Measurements from ENCODE around the gene CLCN5.

The CLCN5 gene

DNA sequence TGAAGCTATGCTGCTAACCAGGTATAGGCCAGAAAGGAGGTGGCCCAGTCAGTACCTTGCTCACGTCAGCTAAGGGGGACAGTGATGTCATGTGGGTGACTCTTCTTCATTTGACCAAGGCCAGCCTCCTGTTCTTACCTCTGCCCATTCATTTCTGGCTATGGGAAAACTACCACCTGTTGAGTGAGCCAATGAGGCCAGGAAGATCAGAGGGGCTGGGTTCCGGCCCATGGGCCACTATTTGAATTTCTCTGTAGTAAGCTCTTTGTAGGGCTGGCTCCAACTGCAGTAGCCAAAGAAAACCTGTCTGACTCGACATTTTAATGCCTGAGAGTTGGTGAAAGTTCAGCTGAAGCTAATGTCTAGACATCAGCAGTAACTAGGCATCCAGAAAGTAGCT is 175.8 kb downstream of the CLCN5 start:
- TF ChIP-seq, protein P1, sequence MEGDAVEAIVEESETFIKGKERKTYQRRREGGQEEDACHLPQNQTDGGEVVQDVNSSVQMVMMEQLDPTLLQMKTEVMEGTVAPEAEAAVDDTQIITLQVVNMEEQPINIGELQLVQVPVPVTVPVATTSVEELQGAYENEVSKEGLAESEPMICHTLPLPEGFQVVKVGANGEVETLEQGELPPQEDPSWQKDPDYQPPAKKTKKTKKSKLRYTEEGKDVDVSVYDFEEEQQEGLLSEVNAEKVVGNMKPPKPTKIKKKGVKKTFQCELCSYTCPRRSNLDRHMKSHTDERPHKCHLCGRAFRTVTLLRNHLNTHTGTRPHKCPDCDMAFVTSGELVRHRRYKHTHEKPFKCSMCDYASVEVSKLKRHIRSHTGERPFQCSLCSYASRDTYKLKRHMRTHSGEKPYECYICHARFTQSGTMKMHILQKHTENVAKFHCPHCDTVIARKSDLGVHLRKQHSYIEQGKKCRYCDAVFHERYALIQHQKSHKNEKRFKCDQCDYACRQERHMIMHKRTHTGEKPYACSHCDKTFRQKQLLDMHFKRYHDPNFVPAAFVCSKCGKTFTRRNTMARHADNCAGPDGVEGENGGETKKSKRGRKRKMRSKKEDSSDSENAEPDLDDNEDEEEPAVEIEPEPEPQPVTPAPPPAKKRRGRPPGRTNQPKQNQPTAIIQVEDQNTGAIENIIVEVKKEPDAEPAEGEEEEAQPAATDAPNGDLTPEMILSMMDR (IDR thresholded peaks at IDR 0.05; ENCODE audit: control extremely low read depth, extremely low read depth, low read depth, missing control alignments) = no peak
- POLR2A ChIA-PET = no interaction called here
- CTCF ChIA-PET = no interaction called here
- DNase-seq (ENCODE audit: extremely low spot score) = no peak

GRCh38 chrX:50098749-50099148 is 176.4 kb downstream of the CLCN5 start:
- no peak for DNase-seq (ENCODE audit: extremely low spot score)
- TF ChIP-seq, protein P1 (IDR thresholded peaks at IDR 0.05; ENCODE audit: control extremely low read depth, extremely low read depth, low read depth, missing control alignments) = no peak
- POLR2A ChIA-PET = no interaction called here
- CTCF ChIA-PET = interaction anchor here (1.0 to 1.2 kb wide), 2 partner anchors 13 to 103 kb away, joined by 3 to 4 read pairs; no protein-coding TSS in a partner anchor

DNA sequence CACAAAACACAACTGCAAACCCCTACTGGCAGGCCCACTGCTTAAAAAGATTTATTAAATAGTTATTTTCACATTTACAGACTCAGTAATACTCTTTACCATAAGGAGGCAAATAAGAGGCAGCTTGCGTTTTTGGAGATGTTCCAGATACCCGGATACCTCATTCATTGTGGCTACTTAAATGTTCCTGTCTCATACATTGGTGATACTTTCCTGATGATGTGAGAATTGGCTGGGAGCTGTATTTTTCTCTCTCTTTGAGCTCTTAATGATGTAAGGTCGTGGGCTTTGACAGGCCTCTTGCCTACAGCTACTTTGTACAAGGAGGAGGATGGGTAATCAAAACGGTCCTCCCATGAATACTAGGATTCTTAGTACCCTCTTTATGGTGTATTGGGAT is 176.9 kb downstream of the CLCN5 start:
- ChIA-PET POLR2A (no interaction called here), CTCF (interaction anchor here (0.6 to 1.8 kb wide), 7 partner anchors 13 to 477 kb away, joined by 3 to 8 read pairs (median 3); partner anchors contain the start of gene CCNB3)
- no peak for DNase-seq (ENCODE audit: extremely low spot score)
- TF ChIP-seq, protein P1 (IDR thresholded peaks at IDR 0.05; ENCODE audit: control extremely low read depth, extremely low read depth, low read depth, missing control alignments) = no peak

DNA sequence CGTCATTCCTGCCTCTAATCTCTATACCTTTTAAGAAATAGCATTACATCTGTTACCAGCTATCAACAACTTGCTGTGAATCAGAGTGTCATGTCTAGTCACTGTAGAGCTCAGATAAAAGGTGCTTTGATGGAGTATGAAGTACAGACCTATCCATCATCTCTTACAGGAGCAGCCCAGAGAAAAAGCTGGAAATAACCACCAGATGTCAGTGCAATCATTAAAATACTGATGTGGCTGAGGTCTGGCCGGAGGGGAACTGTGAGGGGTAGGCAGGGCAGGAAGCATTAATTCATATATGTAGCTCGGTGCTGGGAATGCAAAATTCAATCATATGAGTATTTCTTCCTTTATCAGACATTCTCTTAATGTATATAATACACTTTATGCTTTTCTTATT is 177.8 kb downstream of the CLCN5 start:
- TF ChIP-seq, protein P1 (IDR thresholded peaks at IDR 0.05; ENCODE audit: control extremely low read depth, extremely low read depth, low read depth, missing control alignments) = peak; percentile 23
- DNase-seq (ENCODE audit: extremely low spot score) = no peak
- CTCF ChIA-PET = interaction anchor here (0.8 to 1.8 kb wide), 10 partner anchors 9 to 484 kb away, joined by 3 to 8 read pairs (median 4); partner anchors contain the start of gene CCNB3
- POLR2A ChIA-PET = no interaction called here

DNA sequence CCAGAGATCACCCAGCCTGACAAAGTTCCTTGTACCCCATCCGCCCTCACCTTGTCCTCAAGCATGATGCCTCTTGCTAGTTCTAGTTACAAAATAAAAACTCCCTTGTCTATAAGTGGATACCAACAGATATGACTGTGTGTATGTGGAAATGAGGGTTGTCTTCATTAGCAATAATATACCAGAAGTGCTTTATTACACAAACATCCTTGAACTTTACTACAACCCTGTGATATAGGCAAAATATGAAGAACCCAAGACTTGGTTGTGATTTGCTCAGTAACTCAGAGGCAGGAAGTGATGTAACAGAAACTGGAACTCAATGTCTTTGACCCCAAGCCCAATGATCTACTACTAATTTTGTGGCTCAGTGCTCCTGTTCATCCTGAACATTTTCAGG is 180.8 kb downstream of the CLCN5 start:
- TF ChIP-seq, protein P1 (IDR thresholded peaks at IDR 0.05; ENCODE audit: control extremely low read depth, extremely low read depth, low read depth, missing control alignments) = no peak
- CTCF ChIA-PET = no interaction called here
- POLR2A ChIA-PET = no interaction called here
- DNase-seq (ENCODE audit: extremely low spot score) = no peak

DNA sequence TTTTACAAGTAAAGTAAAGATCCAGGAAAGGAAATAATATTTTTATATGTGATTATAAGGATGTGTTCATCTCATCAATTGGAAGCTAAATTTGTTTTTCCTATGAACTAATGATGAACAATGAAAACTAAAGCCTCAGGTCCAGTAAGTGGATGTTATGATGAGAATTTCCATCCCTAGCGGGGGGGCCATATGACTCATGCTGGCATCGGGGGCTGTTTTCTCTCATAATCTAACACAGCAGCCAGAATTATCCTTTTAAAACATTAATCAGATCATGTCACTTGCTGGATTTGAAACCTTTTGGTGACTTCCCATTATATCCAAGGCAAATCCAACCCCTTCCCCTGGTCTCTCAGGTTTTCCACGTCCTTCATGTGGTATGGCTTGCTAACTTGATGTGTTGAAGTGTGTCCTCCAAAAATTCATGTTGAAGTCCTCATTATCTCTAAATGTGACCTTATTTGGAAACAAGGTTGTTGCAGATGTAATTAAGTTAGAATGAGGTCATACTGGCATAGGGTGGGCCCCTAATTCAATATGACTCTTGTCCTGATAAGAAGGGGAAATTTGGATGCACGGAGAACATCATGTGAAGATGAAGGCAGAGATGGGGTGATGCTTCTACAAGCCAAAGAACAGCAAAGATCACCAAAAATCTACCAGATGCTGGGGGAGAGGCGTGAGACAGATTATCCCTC is 181.6 kb downstream of the CLCN5 start:
- DNase-seq (ENCODE audit: extremely low spot score) = no peak
- CTCF ChIA-PET = no interaction called here
- TF ChIP-seq, protein P1 (IDR thresholded peaks at IDR 0.05; ENCODE audit: control extremely low read depth, extremely low read depth, low read depth, missing control alignments) = no peak
- POLR2A ChIA-PET = no interaction called here
